Breast epithelium (tissue), 3 donors: ENCODE measurements around the gene CPOX.

Experiments used
- POLR2A ChIP-seq: fragments of 450-650 bp; IDR thresholded peaks from one replicate; pipeline ENCODE4 v1.6.1; 2016; ENCODE audit warnings: antibody characterized with exemption, mild to moderate bottlenecking, moderate library complexity
- TF ChIP-seq, protein P1 (sequence below), 3 donors: fragments of 450-650 bp; IDR thresholded peaks; one replicate each; pipeline ENCODE4 v1.5.1; 2016 to 2017; ENCODE audit warnings: antibody characterized with exemption in 3 of 3, mild to moderate bottlenecking in 3 of 3, moderate library complexity in 3 of 3

DNA sequence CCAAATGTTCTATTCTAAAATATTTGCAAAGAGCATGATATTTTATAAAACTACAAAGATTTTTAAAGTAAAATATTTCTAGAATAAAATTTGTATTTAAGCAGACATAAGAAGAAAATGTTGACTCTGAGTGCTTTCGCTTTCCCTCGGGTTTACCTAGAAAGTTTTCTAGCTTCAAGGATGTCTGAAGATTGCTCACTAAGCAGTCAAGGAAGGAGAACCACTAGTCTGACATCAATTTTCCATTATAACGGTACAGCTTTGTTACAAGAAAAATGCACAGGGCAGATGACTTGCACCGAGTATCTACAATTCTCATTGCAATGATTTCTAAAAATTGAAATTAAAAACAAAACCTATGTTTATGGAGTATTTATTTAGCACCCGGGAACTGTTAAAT lies 47.5 kb downstream of the CPOX start:
- TF ChIP-seq, protein P1, sequence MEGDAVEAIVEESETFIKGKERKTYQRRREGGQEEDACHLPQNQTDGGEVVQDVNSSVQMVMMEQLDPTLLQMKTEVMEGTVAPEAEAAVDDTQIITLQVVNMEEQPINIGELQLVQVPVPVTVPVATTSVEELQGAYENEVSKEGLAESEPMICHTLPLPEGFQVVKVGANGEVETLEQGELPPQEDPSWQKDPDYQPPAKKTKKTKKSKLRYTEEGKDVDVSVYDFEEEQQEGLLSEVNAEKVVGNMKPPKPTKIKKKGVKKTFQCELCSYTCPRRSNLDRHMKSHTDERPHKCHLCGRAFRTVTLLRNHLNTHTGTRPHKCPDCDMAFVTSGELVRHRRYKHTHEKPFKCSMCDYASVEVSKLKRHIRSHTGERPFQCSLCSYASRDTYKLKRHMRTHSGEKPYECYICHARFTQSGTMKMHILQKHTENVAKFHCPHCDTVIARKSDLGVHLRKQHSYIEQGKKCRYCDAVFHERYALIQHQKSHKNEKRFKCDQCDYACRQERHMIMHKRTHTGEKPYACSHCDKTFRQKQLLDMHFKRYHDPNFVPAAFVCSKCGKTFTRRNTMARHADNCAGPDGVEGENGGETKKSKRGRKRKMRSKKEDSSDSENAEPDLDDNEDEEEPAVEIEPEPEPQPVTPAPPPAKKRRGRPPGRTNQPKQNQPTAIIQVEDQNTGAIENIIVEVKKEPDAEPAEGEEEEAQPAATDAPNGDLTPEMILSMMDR (IDR thresholded peaks at IDR 0.05), result no peak
- no peak for TF ChIP-seq POLR2A
